HG03097 (cell line): ENCODE results near the gene CLSTN1.
"Not testable (repeated sequence)": the region's sequence is repeated elsewhere in the genome, so short reads cannot be mapped to it uniquely, and the experiment has no call there.

Source experiments
- ATAC-seq: cut with Tn5 transposase; IDR thresholded peaks from one replicate; pipeline ENCODE4 v1.9.1; 2021; ENCODE audit not compliant: unreplicated experiment, low FRiP score

The CLSTN1 gene

DNA sequence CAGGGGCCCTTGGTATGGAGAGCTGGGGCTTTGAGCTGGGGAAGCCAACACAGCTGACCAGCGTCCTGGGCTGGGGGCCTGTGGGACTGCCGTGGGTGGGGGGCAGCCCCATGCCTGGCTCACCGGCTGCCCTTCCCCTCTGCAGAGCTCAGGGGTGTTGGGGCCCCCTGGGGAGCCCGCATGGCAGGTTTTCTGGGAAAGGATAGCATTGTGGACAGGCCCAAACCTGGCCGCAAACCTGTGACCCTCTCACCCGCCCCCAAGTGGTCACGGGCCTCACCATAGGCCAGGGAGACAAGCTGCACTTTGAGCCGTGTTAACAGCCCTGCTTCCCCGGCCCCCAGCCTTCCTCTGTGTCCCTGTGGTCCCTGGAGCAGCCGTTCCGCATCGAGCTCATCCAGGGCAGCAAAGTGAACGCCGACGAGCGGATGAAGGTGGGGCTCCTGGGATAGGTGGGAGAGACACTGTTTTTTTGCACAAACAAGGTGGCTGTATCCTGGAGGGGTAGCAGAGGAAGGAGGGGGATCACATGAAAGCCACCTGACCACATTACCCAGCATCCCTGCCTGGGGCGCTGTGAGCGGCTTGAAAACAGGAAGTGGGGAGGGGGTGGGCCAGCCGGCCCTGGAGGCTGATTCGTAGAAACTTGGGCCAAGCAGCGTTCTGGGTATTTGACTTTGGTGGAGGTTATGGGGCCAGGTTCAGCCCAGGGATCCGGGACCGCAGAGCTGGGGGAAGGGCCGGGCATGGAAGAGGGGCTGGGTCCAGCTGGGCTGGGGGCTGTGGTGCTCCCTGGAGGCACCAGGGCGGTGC is 106.4 kb downstream of the CLSTN1 start:
- ATAC-seq: peak; percentile 47

DNA sequence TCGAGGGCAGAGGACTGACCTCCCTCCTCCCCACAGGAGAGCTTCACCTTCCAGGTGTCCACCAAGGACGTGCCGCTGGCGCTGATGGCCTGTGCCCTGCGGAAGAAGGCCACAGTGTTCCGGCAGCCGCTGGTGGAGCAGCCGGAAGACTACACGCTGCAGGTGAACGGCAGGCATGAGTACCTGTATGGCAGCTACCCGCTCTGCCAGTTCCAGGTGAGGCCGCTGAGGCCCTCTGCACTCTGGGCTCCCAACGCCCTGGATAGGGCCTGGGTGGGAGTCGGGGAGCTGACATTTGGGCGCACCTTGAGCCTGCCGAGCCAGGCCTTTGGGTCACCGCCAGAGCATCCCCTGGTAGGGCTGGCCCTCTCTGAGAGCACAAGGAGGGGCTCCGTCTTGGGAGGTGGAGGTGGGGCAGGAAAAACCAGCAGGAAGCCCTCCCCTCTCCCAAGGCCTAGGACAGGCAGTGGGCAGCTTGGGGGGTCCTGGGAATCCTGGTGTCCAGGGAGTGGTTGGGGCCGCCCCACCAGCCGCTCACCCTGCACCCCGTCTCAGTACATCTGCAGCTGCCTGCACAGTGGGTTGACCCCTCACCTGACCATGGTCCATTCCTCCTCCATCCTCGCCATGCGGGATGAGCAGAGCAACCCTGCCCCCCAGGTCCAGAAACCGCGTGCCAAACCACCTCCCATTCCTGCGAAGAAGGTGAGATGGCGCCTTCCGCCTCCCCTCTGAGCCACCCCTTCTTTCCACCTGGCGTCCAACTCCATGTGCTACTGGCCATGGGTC is 107.2 kb downstream of the CLSTN1 start:
- no peak for ATAC-seq

DNA sequence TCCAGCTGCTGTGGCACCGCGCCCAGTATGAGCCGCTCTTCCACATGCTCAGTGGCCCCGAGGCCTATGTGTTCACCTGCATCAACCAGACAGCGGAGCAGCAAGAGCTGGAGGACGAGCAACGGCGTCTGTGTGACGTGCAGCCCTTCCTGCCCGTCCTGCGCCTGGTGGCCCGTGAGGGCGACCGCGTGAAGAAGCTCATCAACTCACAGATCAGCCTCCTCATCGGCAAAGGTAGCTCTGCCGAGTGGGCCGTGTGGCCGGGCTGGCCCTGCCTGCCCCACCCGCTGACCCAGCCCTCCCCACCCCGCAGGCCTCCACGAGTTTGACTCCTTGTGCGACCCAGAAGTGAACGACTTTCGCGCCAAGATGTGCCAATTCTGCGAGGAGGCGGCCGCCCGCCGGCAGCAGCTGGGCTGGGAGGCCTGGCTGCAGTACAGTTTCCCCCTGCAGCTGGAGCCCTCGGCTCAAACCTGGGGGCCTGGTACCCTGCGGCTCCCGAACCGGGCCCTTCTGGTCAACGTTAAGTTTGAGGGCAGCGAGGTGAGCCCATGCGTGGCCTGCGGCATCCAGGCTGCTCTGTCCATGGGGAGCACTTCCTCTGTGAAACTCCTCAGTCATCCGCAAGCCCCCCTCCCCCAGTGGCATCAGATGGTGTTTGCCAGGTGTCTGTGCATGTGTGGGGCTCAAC is 108.1 kb downstream of the CLSTN1 start:
- ATAC-seq: no peak

DNA sequence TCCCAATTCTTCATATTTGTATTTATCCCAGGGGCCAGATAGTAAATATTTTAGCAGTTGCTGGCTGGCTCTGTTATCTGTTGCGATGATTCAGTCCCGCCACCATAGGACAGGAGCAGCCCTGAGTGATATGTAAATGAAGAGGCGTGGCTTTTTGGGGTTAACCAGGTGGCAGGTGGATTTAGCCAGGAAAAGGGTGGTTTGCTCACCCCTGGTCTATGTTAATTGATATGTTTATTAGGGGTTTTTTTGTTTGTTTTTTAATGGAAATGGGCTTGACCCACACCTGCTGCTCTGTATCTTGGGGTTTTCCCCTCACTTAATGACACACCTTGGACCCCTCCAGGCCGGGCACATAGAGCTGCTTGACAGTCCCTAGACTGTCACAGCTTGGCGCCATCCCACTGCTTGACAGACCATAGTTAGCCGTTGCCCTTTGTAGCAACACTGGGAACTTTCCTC is 109.5 kb downstream of the CLSTN1 start:
- no peak for ATAC-seq

DNA sequence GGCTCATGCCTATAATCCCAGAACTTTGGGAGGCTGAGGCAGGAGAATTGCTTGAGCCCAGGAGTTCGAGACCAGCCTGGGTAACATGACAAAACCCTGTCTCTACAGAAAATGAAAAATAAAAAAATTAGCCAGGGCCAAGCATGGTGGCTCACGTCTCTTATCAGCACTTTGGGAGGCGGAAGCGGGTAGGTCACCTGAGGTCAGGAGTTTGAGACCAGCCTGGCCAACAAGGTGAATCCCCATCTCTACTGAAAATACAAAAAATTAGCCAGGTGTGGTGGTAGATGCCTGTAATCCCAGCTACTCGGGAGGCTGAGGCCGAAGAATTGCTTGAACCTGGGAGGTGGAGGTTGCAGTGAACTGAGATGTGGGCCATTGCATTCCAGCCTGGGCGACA is 111.0 kb downstream of the CLSTN1 start:
- ATAC-seq: not testable (repeated sequence)

DNA sequence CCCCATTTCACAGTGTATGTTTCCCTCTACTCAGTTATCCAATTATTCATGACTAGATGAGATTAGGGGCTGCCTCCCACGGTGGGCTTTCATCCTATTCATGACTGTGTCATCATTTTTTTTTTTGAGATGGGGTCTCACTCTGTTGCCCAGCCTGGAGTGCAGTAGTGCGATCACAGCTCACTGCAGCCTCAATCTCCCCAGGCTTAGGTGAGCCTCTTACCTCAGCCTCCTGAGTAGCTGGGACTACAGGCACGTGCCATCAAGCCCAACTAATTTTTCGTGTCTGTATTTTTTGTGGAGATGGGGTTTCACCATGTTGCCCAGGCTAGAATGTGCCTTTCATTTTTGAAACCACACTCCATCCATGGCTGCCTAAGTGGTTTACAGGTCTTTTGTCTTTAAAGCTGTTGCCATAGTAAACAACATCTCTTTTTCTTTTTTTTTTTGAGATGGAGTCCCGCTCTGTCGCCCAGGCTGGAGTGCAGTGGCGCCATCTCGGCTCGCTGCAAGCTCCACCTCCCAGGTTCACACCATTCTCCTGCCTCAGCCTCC is 112.2 kb downstream of the CLSTN1 start:
- ATAC-seq: no peak

DNA sequence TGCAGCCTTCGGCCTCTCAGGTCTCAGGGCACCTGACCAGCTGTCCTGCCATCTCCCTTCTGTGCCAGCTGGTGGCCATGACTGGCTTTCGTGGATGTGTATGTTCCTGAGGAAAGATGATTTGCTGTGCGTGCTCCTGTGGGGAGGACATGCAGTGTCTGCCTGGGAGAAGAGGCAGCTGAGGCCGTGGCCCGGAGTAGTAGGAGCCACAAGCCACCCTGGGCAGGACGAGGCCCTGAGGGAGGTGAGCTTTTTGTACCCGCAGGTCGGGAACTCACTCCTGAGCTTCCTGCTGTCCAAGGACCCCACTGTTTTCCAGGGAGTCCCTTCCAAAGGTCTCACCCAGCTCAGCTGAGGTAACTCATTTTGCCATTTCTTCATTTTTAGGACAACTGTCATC is 113.7 kb downstream of the CLSTN1 start:
- no peak for ATAC-seq

DNA sequence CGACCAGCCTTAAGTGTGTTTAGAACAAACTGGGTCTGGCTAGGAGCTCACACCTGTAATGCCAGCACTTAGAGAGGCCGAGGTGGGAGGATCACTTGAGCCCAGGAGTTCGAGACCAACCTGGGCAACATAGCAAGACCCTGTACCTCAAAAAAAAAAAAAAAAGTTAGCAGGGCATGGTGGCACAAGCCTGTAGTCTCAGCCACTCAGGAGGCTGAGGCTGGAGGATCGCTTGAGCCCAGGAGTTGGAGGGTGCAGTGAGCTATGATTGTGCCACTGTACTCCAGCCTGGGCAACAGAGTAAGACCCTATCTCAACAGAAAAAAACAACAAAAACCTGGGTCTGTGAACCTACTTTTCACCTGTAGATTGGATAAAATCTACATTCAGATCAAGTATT is 117.6 kb downstream of the CLSTN1 start:
- ATAC-seq: no peak

DNA sequence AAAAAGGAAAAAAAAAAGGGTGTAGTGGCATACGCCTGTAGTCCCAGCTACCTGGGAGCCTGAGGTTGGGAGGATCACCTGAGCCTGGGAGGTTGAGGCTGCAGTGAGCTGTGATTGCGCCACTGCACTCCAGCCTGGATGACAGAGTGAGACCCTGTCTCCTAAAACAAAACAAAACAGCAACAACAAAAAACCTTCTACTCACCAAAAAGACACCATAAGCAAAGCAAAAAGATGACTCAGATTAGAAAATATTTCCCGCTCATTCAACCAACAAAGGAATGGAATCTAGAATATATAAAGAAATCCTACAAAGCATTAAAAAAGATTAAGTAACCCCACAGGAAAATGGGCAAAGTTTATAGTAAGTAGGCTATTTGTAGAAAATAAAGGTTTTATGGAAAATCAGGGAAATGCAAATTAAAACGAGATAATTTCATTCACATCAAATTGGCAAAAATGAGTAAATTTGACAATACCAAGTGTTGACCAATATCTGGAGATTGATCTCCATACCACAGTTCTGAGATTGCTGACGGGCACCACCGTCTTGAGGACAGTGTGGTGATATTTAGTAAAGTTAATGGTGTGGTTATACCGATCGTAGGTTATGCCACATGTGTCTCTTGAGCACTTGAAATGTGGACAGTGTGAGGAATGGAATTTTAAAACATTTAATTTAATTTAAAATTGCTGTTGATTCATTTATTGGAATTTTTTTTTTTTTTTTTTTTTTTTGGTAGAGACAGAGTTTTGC is 118.2 kb downstream of the CLSTN1 start:
- ATAC-seq: no peak

DNA sequence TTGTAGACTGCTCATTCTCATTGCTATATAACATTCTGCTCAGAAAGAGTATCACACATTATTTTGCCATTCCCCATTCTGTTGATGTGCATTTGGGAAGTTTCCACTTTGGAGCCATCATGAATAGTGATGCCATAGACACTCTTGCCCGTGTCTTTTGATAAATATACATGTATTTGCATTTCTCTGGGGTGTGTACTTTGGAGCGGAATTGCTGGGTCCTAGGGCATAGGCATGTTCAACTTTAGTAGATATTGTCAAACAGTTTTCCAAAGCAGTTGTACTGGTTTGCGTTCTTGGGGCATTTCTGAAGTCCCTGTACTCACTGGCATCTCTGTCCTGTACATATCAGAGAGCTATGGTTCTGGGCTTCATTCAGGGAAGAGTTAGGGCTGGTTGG is 120.1 kb downstream of the CLSTN1 start:
- no peak for ATAC-seq

DNA sequence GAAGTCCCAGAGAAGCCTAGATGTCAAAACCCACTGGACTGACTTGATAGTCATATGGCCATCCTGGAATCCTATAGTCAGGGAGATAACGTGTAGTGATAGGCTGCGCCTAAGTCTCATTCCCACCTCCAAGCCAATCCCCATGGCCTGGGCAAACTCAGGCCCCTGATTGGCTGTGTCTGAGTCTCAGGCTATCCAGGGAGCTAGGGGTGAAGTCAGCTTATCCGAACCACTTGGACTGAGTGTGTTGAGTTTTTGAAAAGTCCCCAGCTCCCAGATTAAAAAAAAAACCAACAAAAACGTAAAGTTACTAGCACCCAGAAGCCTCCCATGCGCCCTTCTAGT is 120.6 kb downstream of the CLSTN1 start:
- ATAC-seq: no peak

DNA sequence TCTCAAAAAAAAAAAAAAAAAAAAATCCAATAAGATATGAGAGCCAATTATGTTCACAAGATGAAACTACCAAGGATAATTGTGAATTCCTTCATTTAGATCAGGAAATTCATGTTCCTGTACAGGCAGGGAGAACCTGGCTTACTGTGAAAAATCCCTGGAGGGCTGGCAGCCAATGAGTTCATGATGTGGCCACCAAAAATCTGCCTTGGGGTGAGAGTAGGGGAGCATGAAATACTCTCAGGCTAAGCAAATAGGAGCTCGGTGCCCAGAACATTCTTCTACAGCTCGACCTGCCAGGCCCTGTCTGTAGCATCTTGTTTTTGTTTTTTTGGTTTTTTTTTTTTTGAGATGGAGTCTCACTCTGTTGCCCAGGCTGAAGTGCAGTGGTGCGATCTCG is 122.1 kb downstream of the CLSTN1 start:
- no peak for ATAC-seq

DNA sequence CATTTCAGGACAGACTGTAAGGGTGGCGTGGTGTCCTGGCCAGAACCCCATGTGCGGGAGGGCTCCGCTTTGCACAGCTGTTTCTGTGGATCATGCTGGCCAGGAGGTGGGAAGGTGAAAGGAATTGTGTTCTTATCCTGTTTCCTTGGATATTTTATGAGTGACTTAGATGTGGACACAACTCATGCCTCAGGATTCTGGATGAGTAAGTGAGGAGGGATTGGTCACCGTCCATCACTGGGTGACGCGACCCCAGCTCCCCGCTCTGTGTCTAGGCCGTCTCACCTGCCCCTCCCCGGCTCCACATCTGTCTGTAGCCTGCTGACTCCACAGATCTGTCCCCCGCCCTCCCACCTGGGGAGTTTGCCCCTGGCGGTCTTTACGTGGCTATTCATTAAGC is 123.4 kb downstream of the CLSTN1 start:
- ATAC-seq: no peak

DNA sequence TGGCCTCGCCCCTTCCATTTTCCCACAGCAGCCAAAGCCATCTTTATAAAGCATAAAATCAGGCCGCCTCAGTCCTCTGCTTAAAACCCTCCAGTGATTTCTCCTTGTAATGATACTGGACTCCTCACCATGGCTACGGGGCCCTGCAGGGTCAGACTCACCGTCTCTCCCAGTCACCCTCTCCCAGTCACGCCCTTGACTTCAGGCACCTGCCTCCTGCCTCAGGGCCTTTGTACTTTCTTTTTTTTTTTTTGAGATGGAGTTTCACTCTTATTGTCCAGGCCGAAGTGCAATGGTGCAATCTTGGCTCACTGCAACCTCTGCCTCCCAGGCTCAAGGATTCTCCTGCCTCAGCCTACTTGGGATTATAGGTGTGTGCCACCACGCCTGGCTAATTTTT is 124.4 kb downstream of the CLSTN1 start:
- ATAC-seq: no peak

DNA sequence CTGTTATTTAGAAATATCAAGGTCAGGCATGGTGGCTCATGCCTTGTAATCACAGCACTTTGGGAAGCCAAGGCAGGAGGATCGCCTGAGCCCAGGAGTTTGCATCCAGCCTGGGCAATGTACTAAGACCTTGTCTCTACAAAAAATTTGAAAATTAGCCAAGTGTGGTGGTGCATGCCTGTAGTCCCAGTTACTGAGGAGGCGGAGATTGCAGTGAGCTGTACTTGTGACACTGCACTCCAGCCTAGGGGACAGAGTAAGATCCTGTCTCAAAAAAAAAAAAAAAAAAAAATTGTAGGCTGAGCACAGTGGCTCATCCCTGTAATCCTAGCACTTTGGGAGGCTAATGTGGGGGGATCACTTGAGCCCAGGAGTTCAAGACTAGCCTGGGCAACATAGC is 127.0 kb downstream of the CLSTN1 start:
- ATAC-seq: no peak

DNA sequence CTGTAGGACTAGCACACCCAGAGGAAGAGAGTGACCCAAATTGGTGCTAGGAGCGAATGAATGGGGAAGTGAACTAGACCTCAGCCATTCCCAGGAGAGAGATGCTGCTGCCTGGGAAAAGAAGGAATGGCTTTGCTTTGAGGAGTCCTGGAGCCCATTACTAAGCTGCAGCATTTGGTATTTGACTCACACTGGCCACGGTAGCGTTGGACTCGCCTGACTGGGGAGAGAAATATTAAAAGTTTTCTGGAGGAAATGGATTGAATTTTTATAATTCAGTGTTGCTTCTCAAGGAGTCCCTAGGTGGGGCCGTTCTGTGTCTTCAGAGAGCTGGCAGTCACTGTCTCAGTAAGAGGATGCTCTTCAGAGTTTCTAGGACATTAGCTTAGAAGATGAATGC is 132.1 kb downstream of the CLSTN1 start:
- ATAC-seq: no peak

DNA sequence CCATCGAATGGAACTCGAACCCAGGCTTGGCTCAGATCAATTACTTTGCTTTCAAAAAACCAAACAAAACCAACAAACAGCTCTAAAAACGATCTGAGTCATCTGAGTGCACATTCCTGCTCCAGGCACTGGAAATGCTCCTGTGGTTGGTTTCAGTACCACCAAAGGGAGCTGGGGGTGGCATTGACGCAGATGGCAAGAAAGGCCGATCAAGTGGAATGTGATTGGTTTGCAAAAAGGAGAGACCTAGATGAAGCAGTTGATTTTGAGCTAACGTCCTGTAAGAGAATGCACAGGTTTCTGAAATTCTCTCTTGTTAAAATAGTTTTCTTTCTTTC is 132.7 kb downstream of the CLSTN1 start:
- no peak for ATAC-seq

DNA sequence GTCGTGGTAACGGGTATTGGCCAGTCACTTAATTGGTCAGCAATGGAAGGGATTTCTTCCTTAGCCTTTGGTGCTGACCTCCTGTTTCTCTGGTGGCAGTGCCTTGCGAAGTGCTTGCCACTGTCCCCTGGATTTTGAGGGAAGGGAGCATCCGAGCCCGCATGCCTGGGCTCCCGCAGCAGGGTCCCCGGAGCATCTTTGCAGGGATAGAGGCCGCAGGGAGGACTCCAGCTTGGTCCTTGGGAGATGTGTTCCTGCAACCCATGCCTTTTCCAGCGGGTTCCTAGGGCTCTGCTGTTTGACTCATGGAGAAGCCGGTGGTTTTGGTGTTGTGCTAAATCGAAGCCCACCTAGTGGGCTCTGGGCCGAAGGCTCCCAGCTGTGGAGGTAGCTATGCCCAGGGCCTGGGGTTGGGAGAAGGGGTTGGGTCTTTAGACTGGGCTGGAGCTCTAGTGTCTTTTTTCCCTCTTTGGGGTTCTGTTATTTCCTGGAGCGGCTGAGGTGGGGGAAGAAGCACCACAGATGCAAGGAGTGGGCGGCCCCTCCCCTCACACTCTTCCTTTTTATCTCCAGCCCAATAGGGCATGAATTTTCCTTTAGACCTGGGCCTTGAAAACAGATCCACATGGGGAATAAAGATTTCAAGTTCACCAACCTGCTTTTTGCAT is 133.2 kb downstream of the CLSTN1 start:
- no peak for ATAC-seq

DNA sequence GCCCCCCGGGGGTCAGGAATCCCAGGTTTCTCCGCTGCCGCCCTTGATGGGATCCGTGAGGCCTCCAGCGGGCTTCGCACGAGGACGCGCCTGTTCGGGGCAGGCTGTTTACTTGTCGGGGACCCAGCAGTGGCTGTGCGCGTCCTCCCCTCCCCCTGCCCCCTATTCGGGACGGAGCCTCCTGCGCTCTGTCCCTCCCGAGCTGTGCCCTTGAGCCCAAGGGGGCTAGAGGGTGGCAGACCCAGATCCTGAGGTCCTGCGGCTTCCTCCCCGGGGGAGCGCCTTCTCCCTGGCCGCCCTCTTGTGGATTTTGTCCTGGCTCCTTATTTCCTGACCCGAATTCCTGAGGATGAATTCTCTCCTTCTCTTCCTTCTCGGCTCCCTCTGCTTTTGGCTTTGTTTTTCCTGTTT is 133.8 kb downstream of the CLSTN1 start:
- ATAC-seq: no peak
